Lower leg skin (tissue), 4 donors: ENCODE measurements around the gene SASH1. TPM values are rescaled to one million over a fixed set of nuclear protein-coding genes. Genes with fewer than 3 reads are reported as not detected.
A peak's percentile ranks its signal among the peaks of the same experiment; 100 is the strongest.

ENCODE experiments used
- DNase-seq, 2 donors: peaks; one replicate each; pipeline ENCODE4 v3.0.0-alpha.2; 2019; ENCODE audit warnings: low spot score in 2 of 2
- H3K4me3 ChIP-seq: fragments of 200-600 bp; sonication (generic); 2 replicates; pipeline ENCODE4 v1.5.1; 2017; ENCODE audit warnings: mild to moderate bottlenecking, low read depth; ENCODE audit not compliant: poor library complexity, severe bottlenecking
- CTCF ChIP-seq, 3 donors: fragments of 450-650 bp; IDR thresholded peaks; one replicate each; pipeline ENCODE4 v1.5.1; 2016; ENCODE audit warnings: antibody characterized with exemption in 3 of 3, mild to moderate bottlenecking in 3 of 3, moderate library complexity in 2 of 3
- POLR2A ChIP-seq, 2 donors: fragments of 450-650 bp; IDR thresholded peaks; one replicate each; pipeline ENCODE4 v1.6.1; 2016 to 2017; ENCODE audit warnings: antibody characterized with exemption in 2 of 2, mild to moderate bottlenecking in 1 of 2, moderate library complexity in 1 of 2
- WGBS, 2 donors: methylation state at CpG; one replicate each; pipeline ENCODE4 v1.1.5; 2018; 5-methylcytosine and 5-hydroxymethylcytosine counted together
- intact Hi-C: fragments of 100-400 bp; cut with DNase I; formaldehyde crosslinking; loops from one replicate; pipeline ENCODE4 v1.15.0; 2023; ENCODE audit warnings: low total_unique reads
- total RNA-seq, 4 donors: library from RNA; depleted of rRNA; stranded (reverse); fragments of >200 nt; gene quantifications; one replicate each; pipeline ENCODE4 v1.1.0, GENCODE V29; 2016

Gene SASH1
- total RNA-seq, 4 donors from 2014 or later, result 74.9 to 106 (median 91.5) TPM

- DNase-seq, result no peak
- intact Hi-C loops, result no loop called here
- H3K4me3 ChIP-seq, result no peak overlapping the region
- TF ChIP-seq POLR2A (IDR thresholded peaks at IDR 0.05) (no peak), CTCF (IDR thresholded peaks at IDR 0.05) (no peak)
- WGBS, 2 donors, result 76 to 92% methylated on average over 4 of the region's 4 CpGs
Measured at GRCh38 chr6:148459238-148459637, 116.6 kb downstream of the SASH1 start.

- TF ChIP-seq POLR2A (IDR thresholded peaks at IDR 0.05) (no peak), CTCF (IDR thresholded peaks at IDR 0.05) (no peak)
- no peak overlapping the region for H3K4me3 ChIP-seq
- DNase-seq, result no peak
- intact Hi-C loops, result loop anchor here (10.0 kb wide), 2 partner anchors 206 to 286 kb away; no protein-coding TSS in a partner anchor
- 94 to 96% methylated on average over 6 of the region's 6 CpGs for WGBS, 2 donors
Measured at GRCh38 chr6:148460876-148461646, 118.4 kb downstream of the SASH1 start.

GRCh38 chr6:148461986-148462577 is 119.4 kb downstream of the SASH1 start:
- WGBS, 2 donors, result 46 to 55% methylated on average over 2 of the region's 2 CpGs
- DNase-seq, result no peak
- no peak overlapping the region for H3K4me3 ChIP-seq
- TF ChIP-seq POLR2A (IDR thresholded peaks at IDR 0.05) (no peak), CTCF (IDR thresholded peaks at IDR 0.05) (no peak)
- intact Hi-C loops, result loop anchor here (10.0 kb wide), 2 partner anchors 207 to 287 kb away; no protein-coding TSS in a partner anchor

- WGBS, 2 donors, result 88 to 96% methylated on average over 2 of the region's 2 CpGs
- DNase-seq, result no peak
- intact Hi-C loops, result loop anchor here (10.0 kb wide), 2 partner anchors 209 to 289 kb away; no protein-coding TSS in a partner anchor
- no peak for TF ChIP-seq POLR2A (IDR thresholded peaks at IDR 0.05)
- TF ChIP-seq CTCF (IDR thresholded peaks at IDR 0.05), result no peak
- no peak overlapping the region for H3K4me3 ChIP-seq
Measured at GRCh38 chr6:148463671-148464070, 121.0 kb downstream of the SASH1 start.

- TF ChIP-seq CTCF (IDR thresholded peaks at IDR 0.05) (peak in 1 of 3 donors; percentile 75), POLR2A (IDR thresholded peaks at IDR 0.05) (no peak)
- DNase-seq, result peak; percentile 75 to 95
- no peak overlapping the region for H3K4me3 ChIP-seq
- WGBS, 2 donors, result 33 to 35% methylated on average over 5 of the region's 5 CpGs
- intact Hi-C loops, result loop anchor here (10.0 kb wide), 2 partner anchors 210 to 290 kb away; no protein-coding TSS in a partner anchor
Measured at GRCh38 chr6:148464319-148465010, 121.8 kb downstream of the SASH1 start.
